ENCODE measurements around the gene HIBCH. TPM values are rescaled to one million over a fixed set of nuclear protein-coding genes. Genes with fewer than 3 reads are reported as not detected.

The HIBCH gene
- polyA plus RNA-seq, 2 of the 4 experiments (the other 2 are of a cell fraction) = 21.8 to 26.9 TPM

DNA sequence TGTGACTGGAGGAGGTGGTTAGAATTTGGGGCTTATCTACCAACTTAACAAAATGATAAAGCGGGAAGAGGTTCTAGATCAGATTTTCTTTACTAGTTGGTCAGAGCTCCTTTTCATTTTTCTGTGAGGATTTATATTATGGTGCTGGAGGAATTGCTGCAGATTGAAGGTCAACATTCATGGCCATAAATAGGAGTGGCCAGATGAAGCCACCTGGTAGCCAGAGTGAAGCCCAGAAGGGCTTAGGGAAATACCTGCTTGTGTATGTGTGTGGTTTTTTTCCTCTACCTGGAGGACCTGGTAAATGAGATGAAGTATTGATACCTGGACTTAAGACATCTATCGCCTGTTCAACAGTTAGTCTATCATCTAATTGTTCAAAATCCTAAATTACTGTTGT, 134.2 kb downstream of the HIBCH start:
- POLR2A ChIA-PET = no interaction called here
- Histone ChIP-seq H3K4me3 (no peak overlapping the region), H3K4me1 (no peaks in the 10 kb centered on the region), H3K9me3 (no peaks in the 10 kb centered on the region), H3K4me2 (no peak overlapping the region), H3K27ac (no peak overlapping the region)
- TF ChIP-seq CBX2 (IDR thresholded peaks at IDR 0.05; ENCODE audit: borderline replicate concordance, low read depth) (no peak), RAD21 (conservative IDR thresholded peaks at IDR 0.05 in 1 of 2, IDR thresholded peaks at IDR 0.05 in 1 of 2) (no peak), CBX8 (IDR thresholded peaks at IDR 0.05) (no peak), EHMT2 (IDR thresholded peaks at IDR 0.05; ENCODE audit: low read depth) (no peak), ZNF302 (CRISPR knock-in tag; IDR thresholded peaks at IDR 0.05) (no peak), PHF8 (IDR thresholded peaks at IDR 0.05; ENCODE audit: borderline replicate concordance, low read depth) (no peak), SMC3 (IDR thresholded peaks at IDR 0.05) (no peak), HOXB5 (CRISPR knock-in tag; IDR thresholded peaks at IDR 0.05) (no peak), ZC3H11A (IDR thresholded peaks at IDR 0.05) (no peak), HOXB13 (CRISPR knock-in tag; IDR thresholded peaks at IDR 0.05; ENCODE audit: low read depth) (no peak), CEBPB (IDR thresholded peaks at IDR 0.05) (no peak), RFX5 (IDR thresholded peaks at IDR 0.05) (no peak)
- TF ChIP-seq, protein P1, sequence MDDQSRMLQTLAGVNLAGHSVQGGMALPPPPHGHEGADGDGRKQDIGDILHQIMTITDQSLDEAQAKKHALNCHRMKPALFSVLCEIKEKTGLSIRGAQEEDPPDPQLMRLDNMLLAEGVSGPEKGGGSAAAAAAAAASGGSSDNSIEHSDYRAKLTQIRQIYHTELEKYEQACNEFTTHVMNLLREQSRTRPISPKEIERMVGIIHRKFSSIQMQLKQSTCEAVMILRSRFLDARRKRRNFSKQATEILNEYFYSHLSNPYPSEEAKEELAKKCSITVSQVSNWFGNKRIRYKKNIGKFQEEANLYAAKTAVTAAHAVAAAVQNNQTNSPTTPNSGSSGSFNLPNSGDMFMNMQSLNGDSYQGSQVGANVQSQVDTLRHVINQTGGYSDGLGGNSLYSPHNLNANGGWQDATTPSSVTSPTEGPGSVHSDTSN (IDR thresholded peaks at IDR 0.05) = no peak
- TF ChIP-seq, protein P2, sequence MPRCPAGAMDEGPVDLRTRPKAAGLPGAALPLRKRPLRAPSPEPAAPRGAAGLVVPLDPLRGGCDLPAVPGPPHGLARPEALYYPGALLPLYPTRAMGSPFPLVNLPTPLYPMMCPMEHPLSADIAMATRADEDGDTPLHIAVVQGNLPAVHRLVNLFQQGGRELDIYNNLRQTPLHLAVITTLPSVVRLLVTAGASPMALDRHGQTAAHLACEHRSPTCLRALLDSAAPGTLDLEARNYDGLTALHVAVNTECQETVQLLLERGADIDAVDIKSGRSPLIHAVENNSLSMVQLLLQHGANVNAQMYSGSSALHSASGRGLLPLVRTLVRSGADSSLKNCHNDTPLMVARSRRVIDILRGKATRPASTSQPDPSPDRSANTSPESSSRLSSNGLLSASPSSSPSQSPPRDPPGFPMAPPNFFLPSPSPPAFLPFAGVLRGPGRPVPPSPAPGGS (IDR thresholded peaks at IDR 0.05) = no peak
- no peak for FAIRE-seq
- CTCF ChIA-PET = interaction anchor here (0.7 kb wide), 1 partner anchor 176 kb away, joined by 4 read pairs; no protein-coding TSS in a partner anchor
- no peak for DNase-seq (ENCODE audit: low read depth in 1 of 2, low spot score in 1 of 2)
- 92% methylated on average over 2 of the region's 2 CpGs for WGBS (ENCODE audit: missing lambda C conversion rate)
- ATAC-seq = no peak

DNA sequence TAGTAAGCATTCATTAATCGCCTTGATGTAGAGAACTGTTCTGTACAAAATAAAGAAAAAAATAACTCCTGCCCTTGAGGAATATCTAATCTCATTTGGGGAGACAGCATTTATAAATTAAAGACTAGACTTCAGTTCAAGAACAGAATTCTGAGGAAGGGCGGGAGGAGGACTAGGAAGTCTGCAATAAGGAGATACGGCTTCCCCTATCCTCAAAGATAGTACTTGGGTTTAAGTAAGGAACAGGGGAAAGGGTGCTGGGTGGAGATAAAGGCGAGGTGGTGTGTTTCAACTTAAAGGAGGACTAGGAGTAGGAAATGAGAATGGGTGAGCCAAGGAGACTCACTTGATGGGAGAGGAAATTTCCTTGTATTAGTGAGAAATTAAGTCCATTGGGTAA, 135.2 kb downstream of the HIBCH start:
- H3K4me1 ChIP-seq = peaks cover 4% of the 10 kb centered on the region; the same call in 2 of the 3 replicates
- POLR2A ChIA-PET = no interaction called here
- CTCF ChIA-PET = no interaction called here
- TF ChIP-seq HEYL (CRISPR knock-in tag; IDR thresholded peaks at IDR 0.05) (no peak), SREBF2 (IDR thresholded peaks at IDR 0.05) (no peak), CBX2 (IDR thresholded peaks at IDR 0.05; ENCODE audit: borderline replicate concordance, low read depth) (no peak), NPAS2 (CRISPR knock-in tag; IDR thresholded peaks at IDR 0.05; ENCODE audit: borderline replicate concordance) (no peak), FOSB (CRISPR knock-in tag; IDR thresholded peaks at IDR 0.05) (no peak), FOXS1 (CRISPR knock-in tag; IDR thresholded peaks at IDR 0.05) (no peak), JUN (IDR thresholded peaks at IDR 0.05) (no peak), KDM5A (IDR thresholded peaks at IDR 0.05) (no peak), NFE2L2 (conservative IDR thresholded peaks at IDR 0.05; ENCODE audit: low read length) (no peak), ZNF302 (CRISPR knock-in tag; IDR thresholded peaks at IDR 0.05) (no peak), EHF (CRISPR knock-in tag; IDR thresholded peaks at IDR 0.05) (no peak), CBX8 (IDR thresholded peaks at IDR 0.05) (no peak), ESRRA (IDR thresholded peaks at IDR 0.05; ENCODE audit: borderline replicate concordance, low read length) (no peak)
- TF ChIP-seq, protein P3, sequence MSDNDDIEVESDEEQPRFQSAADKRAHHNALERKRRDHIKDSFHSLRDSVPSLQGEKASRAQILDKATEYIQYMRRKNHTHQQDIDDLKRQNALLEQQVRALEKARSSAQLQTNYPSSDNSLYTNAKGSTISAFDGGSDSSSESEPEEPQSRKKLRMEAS (IDR thresholded peaks at IDR 0.05) = no peak
- TF ChIP-seq, protein P4, sequence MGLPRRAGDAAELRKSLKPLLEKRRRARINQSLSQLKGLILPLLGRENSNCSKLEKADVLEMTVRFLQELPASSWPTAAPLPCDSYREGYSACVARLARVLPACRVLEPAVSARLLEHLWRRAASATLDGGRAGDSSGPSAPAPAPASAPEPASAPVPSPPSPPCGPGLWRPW (IDR thresholded peaks at IDR 0.05) = no peak
- TF ChIP-seq, protein P5, sequence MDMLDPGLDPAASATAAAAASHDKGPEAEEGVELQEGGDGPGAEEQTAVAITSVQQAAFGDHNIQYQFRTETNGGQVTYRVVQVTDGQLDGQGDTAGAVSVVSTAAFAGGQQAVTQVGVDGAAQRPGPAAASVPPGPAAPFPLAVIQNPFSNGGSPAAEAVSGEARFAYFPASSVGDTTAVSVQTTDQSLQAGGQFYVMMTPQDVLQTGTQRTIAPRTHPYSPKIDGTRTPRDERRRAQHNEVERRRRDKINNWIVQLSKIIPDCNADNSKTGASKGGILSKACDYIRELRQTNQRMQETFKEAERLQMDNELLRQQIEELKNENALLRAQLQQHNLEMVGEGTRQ (IDR thresholded peaks at IDR 0.05) = no peak
- TF ChIP-seq, protein P2 (IDR thresholded peaks at IDR 0.05) = no peak
- TF ChIP-seq, protein P1 (IDR thresholded peaks at IDR 0.05) = no peak
- H3K27ac ChIP-seq = no peak overlapping the region
- FAIRE-seq = no peak
- no peak for DNase-seq (ENCODE audit: low read depth in 1 of 2, low spot score in 1 of 2)
- 92% methylated on average over 4 of the region's 4 CpGs for WGBS (ENCODE audit: missing lambda C conversion rate)
- no peaks in the 10 kb centered on the region for H3K9me3 ChIP-seq
- no peak overlapping the region for H3K4me2 ChIP-seq
- ATAC-seq = no peak
- no peak overlapping the region for H3K4me3 ChIP-seq

Data from A549 (cell line).